Airway epithelial cell (primary cell): ENCODE data around the gene CRX. TPM values are rescaled to one million over a fixed set of nuclear protein-coding genes. Genes with fewer than 3 reads are reported as not detected.

Experiments
- total RNA-seq: library from RNA; depleted of rRNA; stranded (reverse); fragments of >200 nt; gene quantifications from 2 replicates; pipeline ENCODE4 v1.2.3, GENCODE V29; 2015

Gene CRX
- total RNA-seq = not detected in 2 replicates

DNA sequence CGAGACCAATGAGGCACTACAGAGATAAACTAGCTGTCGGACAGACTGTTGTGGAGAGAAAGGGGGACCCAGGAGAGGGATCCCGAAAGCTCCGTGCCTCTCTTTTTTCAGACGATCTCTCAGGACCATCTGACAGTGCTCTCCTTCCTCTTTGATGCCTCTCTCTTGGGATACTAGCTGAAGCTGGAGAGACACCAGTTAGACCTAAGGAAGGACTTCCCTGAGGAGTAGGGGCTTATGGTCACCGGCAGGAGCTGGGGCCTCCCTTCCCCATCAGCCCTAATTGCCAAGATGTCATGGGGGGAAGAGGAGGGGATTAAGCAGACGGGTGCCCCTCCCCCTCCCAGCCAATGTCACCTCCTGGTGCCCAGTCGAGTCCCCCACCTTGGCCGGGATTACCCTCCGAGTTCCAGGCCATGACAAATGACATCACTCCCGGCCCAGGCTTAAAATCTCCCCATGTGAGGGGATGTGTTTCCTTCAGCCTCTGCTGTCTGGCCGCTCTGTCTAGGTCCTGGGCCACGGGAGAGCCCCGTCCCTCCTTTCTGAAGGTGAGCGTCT lies at the start of gene CRX:
CRX (plus strand) TSS at position 478 of the 561 bp plus-strand sequence. CDS start 12,507 bp downstream, outside the sequence.

DNA sequence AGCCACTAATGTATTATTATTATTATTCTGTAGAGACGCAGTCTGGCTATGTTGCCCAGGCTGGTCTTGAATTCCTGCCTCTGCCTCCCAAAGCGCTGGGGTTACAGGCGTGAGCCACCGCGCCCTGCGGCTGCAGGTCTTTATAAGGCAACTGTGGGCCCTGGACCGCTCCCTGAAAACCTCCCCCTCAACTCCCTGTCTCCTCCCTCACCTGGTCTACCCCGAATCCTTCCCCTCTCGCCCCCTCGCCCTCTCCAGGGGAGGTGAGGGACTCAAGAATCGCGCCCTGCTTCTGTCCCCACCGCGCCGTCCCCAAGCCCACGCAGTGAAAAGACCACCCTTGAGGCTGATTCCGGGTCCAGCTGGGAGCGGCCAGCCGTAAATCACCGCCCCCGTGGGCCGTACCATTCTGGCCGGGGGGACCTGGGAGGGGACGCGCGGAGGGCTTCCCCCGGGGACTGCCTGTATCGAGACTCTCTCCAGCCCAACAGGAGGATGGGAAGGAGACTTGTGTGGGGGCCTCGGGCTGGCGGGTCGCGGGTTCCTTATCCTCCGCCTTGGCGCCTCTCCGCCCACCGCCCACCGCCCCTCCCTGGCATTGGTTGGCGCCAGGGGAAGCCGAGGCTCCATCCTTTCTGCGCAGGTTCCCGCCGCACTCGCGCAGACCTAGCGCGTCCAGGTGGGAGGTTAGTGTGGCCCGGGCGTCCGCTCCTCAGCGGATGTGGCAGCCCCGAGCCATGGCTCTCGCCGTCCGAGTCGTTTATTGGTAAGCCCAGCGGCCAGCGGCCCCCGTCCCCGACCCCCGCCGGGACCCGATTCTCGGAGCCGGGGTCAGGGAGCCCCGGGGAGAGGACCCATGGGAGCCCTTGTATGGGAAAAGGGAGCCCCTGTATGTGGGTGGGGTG lies 43.4 kb upstream of the CRX start, which contains the start of gene SELENOW:
SELENOW (plus strand) TSS at position 655 of the 905 bp plus-strand sequence; CDS start at position 738, 83 bp downstream.

DNA sequence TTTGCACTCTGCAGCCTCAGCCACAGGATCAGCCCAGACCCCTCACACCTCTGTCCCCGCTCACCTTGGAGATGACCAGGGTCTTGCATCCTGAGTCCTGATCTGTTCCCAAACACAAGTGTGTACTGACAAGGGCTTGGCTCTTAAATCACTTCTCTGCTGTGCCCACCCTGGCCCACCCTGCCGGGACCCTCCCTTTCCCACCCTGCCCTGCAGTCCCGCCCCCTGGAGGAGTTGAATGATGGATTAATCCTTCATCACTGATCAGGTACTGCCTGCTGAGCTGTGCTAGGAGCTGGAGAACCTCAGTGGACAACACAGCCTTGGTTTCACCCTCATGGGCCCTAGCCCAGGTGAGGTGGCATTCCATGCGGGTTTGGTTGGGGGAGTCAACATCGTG lies 17.3 kb upstream of the CRX start, which contains the start of gene TPRX1:
TPRX1 (minus strand) TSS at position 101 of the 400 bp plus-strand sequence; CDS start at position 89, 12 bp downstream.

DNA sequence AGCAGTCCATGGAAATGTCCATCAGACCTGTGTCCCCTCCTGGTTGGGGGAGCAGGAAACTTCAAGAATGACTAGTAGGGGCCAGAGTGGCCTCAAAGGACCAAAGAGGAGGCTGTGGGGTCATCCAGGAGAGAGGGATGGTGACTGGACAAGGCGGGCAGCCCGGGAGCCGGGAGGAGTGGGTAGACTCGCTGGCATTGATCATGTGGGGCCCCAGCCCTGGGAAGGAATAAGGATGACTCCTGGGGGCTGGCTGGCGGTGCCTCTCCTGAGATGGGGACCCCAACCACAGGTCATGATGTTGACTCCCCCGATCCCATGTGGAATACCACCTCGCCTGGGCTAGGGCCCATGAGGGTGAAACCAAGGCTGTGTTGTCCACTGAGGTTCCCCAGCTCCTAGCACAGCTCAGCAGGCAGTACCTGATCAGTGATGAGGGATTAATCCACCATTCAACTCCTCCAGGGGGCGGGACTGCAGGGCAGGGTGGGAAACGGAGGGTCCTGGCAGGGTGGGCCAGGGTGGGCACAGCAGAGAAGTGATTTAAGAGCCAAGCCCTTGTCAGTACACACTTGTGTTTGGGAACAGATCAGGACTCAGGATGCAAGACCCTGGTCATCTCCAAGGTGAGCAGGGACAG lies 37.0 kb downstream of the CRX start, which contains the start of gene TPRX2:
TPRX2 (plus strand) TSS at position 590 of the 640 bp plus-strand sequence; CDS start at position 602, 12 bp downstream.

DNA sequence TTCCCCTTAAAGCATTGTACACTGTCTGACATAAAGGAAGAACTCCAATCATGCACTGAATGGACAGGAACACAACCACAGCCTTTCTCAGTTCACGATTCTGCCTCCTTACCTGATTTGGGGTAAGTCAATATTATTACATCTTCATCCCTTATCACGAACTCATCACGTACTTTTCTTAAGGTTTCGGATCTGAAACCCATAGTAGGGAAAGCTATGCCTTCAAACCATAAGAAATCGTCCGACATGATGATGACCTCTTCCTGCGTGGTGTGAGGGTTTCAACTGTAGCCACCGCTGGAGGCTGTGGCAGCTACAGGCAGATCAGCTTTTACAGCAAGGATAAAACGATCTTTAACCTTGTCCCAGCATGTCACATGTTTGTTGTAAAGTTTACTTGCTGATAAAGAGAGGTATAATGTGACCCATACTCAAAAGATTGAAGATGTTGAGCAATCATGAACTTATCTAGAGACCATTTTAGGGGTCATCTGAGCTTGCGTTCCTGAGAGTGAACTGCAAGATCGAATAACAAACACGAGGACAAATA lies 64.3 kb downstream of the CRX start, which contains the start of gene SULT2A1:
SULT2A1 (minus strand) TSS at position 306 of the 550 bp plus-strand sequence; CDS start at position 248, 58 bp downstream.

Other genes with a start within 250 kb of the CRX start
- gene ZNF541, start 248.8 kb upstream of the CRX start, total RNA-seq = 0.07 TPM in 1 of 2 replicates, not detected in the other
- 3.9 and 4.6 TPM in 2 replicates for gene BICRA, start 212.8 kb upstream of the CRX start, total RNA-seq
- gene EHD2, start 108.5 kb upstream of the CRX start, total RNA-seq = 121 and 124 TPM in 2 replicates
- gene NOP53, start 76.4 kb upstream of the CRX start, total RNA-seq = 145 and 178 TPM in 2 replicates
- gene SELENOW, start 43.2 kb upstream of the CRX start, total RNA-seq = 596 and 773 TPM in 2 replicates
- not detected in 2 replicates for gene TPRX1, start 17.4 kb upstream of the CRX start, total RNA-seq
- gene TPRX2, start 37.3 kb downstream of the CRX start, total RNA-seq = not detected in 2 replicates
- not detected in 2 replicates for gene SULT2A1, start 64.4 kb downstream of the CRX start, total RNA-seq
- gene BSPH1, start 170.2 kb downstream of the CRX start, total RNA-seq = not detected in 2 replicates
- gene ELSPBP1, start 172.7 kb downstream of the CRX start, total RNA-seq = not detected in 2 replicates
- not detected in 2 replicates for gene CABP5, start 222.1 kb downstream of the CRX start, total RNA-seq